ENCODE results near the gene KCNQ1. TPM values are rescaled to one million over a fixed set of nuclear protein-coding genes. Genes with fewer than 3 reads are reported as not detected.

KCNQ1 gene
- total RNA-seq, 4 donors from 2014 or later: 3.2 to 12.7 (median 5.5) TPM

DNA sequence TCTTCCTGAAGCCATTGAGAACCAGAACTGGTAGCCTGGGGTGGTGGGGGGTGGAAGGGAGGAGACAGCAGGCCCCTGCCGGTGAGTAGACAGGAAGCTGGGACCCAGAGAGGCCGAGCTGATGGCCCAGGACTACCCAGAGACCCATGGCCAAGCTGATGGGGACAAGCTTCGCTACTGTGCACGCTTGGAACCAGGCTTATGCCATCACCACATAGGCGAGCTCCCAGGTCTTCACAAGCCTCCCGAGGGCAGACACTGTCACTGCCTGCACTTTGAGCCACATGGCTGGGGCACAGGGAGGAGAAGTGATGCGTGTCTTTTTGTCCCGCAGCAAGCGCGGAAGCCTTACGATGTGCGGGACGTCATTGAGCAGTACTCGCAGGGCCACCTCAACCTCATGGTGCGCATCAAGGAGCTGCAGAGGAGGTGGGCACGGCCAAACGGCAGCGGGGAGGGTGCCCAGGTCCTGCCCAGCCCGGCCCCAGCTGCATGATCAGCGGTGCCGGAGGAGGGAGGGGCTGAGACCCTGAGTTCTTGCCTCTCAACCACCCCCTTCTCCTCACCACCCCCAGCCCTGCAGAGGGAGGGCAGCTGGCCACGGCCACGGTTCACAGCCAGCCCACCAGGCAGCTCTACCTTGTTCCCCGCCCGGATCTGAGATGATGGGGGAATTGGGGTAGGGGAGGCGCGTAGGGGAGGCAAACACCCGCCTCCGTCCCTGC lies 331.0 kb downstream of the KCNQ1 start:
- TF ChIP-seq, protein P1, sequence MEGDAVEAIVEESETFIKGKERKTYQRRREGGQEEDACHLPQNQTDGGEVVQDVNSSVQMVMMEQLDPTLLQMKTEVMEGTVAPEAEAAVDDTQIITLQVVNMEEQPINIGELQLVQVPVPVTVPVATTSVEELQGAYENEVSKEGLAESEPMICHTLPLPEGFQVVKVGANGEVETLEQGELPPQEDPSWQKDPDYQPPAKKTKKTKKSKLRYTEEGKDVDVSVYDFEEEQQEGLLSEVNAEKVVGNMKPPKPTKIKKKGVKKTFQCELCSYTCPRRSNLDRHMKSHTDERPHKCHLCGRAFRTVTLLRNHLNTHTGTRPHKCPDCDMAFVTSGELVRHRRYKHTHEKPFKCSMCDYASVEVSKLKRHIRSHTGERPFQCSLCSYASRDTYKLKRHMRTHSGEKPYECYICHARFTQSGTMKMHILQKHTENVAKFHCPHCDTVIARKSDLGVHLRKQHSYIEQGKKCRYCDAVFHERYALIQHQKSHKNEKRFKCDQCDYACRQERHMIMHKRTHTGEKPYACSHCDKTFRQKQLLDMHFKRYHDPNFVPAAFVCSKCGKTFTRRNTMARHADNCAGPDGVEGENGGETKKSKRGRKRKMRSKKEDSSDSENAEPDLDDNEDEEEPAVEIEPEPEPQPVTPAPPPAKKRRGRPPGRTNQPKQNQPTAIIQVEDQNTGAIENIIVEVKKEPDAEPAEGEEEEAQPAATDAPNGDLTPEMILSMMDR (IDR thresholded peaks at IDR 0.05; ENCODE audit: low read depth): no peak

DNA sequence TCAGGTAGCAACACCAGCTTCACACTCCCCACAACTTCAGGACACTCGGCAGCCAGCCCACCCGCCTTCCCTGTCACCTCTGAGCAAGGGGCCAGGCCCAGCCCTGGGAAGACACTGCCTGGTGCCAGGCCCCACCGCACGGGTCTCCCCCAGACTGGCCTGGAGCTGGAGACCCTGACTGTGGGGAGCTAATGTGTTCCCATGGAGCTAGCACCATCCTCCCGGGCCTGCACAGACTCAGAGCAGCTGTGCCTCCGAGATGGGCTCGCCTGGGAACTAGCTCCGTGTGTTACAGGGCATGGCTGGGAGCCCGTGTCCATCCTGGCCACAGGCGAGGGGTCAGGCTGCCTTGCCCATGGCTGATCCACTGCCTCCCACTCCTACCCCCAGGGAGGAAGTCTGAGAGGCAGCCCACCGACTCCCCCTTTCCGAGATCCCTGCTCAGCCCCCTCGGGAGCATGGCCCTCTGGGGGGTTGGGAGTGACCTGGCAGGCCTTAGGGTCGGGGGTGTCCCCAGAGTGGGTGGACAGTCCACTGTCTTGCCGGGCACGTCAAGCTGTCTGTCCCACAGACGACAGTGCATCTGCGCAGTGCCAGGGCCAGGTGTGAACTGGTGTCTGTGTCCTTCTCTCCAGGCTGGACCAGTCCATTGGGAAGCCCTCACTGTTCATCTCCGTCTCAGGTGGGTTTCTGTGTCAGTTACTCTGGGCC lies 331.7 kb downstream of the KCNQ1 start:
- TF ChIP-seq, protein P1 (IDR thresholded peaks at IDR 0.05; ENCODE audit: low read depth): no peak

GRCh38 chr11:2777386-2777785 lies 332.6 kb downstream of the KCNQ1 start:
- TF ChIP-seq, protein P1 (IDR thresholded peaks at IDR 0.05; ENCODE audit: low read depth): no peak

- TF ChIP-seq, protein P1 (IDR thresholded peaks at IDR 0.05; ENCODE audit: low read depth): no peak
Observed at GRCh38 chr11:2777871-2778629, 333.2 kb downstream of the KCNQ1 start.

- TF ChIP-seq, protein P1 (IDR thresholded peaks at IDR 0.05; ENCODE audit: low read depth): no peak
Observed at GRCh38 chr11:2778630-2779498, 334.1 kb downstream of the KCNQ1 start.

GRCh38 chr11:2779499-2779980 lies 334.7 kb downstream of the KCNQ1 start:
- TF ChIP-seq, protein P1 (IDR thresholded peaks at IDR 0.05; ENCODE audit: low read depth): no peak
